Muscle of leg (tissue), 11 donors: ENCODE data around the gene ZBP1. TPM values are rescaled to one million over a fixed set of nuclear protein-coding genes. Genes with fewer than 3 reads are reported as not detected.

Experiments used
- DNase-seq: peaks from one replicate; pipeline ENCODE4 v3.0.0; 2013
- H3K27ac ChIP-seq: one replicate; pipeline ENCODE4 v1.5.1; 2013; ENCODE audit warnings: mild to moderate bottlenecking, low read length, control low read depth
- H3K27me3 ChIP-seq: one replicate; pipeline ENCODE4 v1.6.1; 2013; ENCODE audit warnings: low read length; ENCODE audit not compliant: control insufficient read depth, insufficient read depth
- H3K36me3 ChIP-seq: one replicate; pipeline ENCODE4 v1.6.1; 2013; ENCODE audit warnings: low read length; ENCODE audit not compliant: control insufficient read depth, insufficient read depth
- H3K4me1 ChIP-seq: one replicate; pipeline ENCODE4 v1.6.1; 2013; ENCODE audit warnings: low read length; ENCODE audit not compliant: control insufficient read depth, insufficient read depth
- H3K4me3 ChIP-seq: one replicate; pipeline ENCODE4 v1.5.1; 2013; ENCODE audit warnings: low read length, control low read depth
- H3K9me3 ChIP-seq: replicated peaks from 2 replicates; pipeline ENCODE4 v1.6.1; 2013; ENCODE audit warnings: low read depth, low read length; ENCODE audit not compliant: control insufficient read depth
- WGBS: methylation state at CpG from one replicate; pipeline ENCODE4 v1.1.5; 2013; ENCODE audit warnings: missing lambda C conversion rate; ENCODE audit not compliant: insufficient coverage; 5-methylcytosine and 5-hydroxymethylcytosine counted together
- polyA plus RNA-seq, 8 donors: library from polyadenylated mRNA; unstranded; fragments of 120-200 nt; gene quantifications; one replicate each; pipeline versions ENCODE4 v1.2.1 to v1.2.3, GENCODE V29; 2013; ENCODE audit warnings: inconsistent platforms in 1 of 8, low replicate concordance in 1 of 8; ENCODE audit not compliant: insufficient read length in 8 of 8, insufficient read depth in 1 of 8
- total RNA-seq: library from RNA; stranded (reverse); fragments of 120-200 nt; gene quantifications from one replicate; pipeline ENCODE4 v1.2.4, GENCODE V29; 2013

The ZBP1 gene
- total and polyA plus RNA-seq, 9 donors = 0.04 to 0.18 (median 0.11) TPM; not detected in 3

GRCh38 chr20:57555457-57556184 lies 64.6 kb downstream of the ZBP1 start:
- Histone ChIP-seq H3K36me3 (no peaks in the 10 kb centered on the region), H3K27ac (no peak overlapping the region), H3K9me3 (no peaks in the 10 kb centered on the region), H3K4me1 (no peaks in the 10 kb centered on the region), H3K27me3 (peaks cover 37% of the 10 kb centered on the region), H3K4me3 (no peak overlapping the region)
- DNase-seq = no peak
- WGBS = 67% methylated on average over 4 of the region's 11 CpGs

Other genes with a start within 250 kb of the ZBP1 start
- gene RBM38, start 229.0 kb downstream of the ZBP1 start, total RNA-seq = 31.7 TPM
- gene RBM38, start 229.0 kb downstream of the ZBP1 start, polyA plus RNA-seq = 10 to 100 TPM; 46.0 to 63.7 (median 57.2) TPM
- 0.04 TPM for gene CTCFL, start 95.3 kb downstream of the ZBP1 start, total RNA-seq
- under 1 TPM in 7 of 8 donors, not detected in 1; 0.07 to 0.24 (median 0.21) TPM for gene CTCFL, start 95.3 kb downstream of the ZBP1 start, polyA plus RNA-seq
- 0.13 TPM for gene PCK1, start 59.3 kb downstream of the ZBP1 start, total RNA-seq
- gene PCK1, start 59.3 kb downstream of the ZBP1 start, polyA plus RNA-seq = 1 to 10 TPM in 1 of 8 donors, under 1 TPM in 6, not detected in 1; 0.05 to 1.5 (median 0.20) TPM
- gene PMEPA1, start 89.6 kb upstream of the ZBP1 start, total RNA-seq = 8.2 TPM
- gene PMEPA1, start 89.6 kb upstream of the ZBP1 start, polyA plus RNA-seq = 10 to 100 TPM; 17.0 to 29.4 (median 25.2) TPM